HCT116 (cell line): ENCODE measurements around the gene GOLGA2. TPM values are rescaled to one million over a fixed set of nuclear protein-coding genes. Genes with fewer than 3 reads are reported as not detected.

Experiments
- ATAC-seq: fragments of 200-7000 bp; cut with Tn5 transposase; 2 replicates; pipeline ENCODE4 v1.9.1; 2020; ENCODE audit warnings: mild to moderate bottlenecking, moderate library complexity
- BruUV-seq: library from RNA; stranded (reverse); fragments of 400-500 nt; replicated peaks from 2 replicates; lab custom pipeline; 2021; lab: Mats Ljungman, UMichigan
- CTCF ChIA-PET: fragments of 300-600 bp; sonication (Branson Sonifier 250); formaldehyde crosslinking; loops from one replicate; lab custom pipeline; 2021; ENCODE audit warnings: antibody characterized with exemption; lab: Charles Lee
- POLR2A ChIA-PET: fragments of 300-600, 350-600 bp; sonication (Branson Sonifier 250); formaldehyde crosslinking; loops from one replicate; lab custom pipeline; 2021; ENCODE audit warnings: antibody characterized with exemption; lab: Charles Lee
- RAD21 ChIA-PET, 2 experiments: fragments of 300-600 bp; sonication (Branson Sonifier 250); formaldehyde crosslinking; loops; one replicate each; lab custom pipeline; 2023; ENCODE audit warnings: low total read pairs in 2 of 2; ENCODE audit not compliant: uncharacterized antibody in 2 of 2, unreplicated experiment in 2 of 2, low non-redundant PET in 1 of 2; lab: Charles Lee
- DNase-seq: peaks from one replicate; pipeline ENCODE4 v3.0.0-alpha.2; 2010; ENCODE audit warnings: low read depth, low spot score
- H2AFZ ChIP-seq: fragments of 200-600 bp; shearing (Covaris generic), sonication (generic); 2 replicates; pipeline ENCODE4 v1.6.1; 2017; ENCODE audit warnings: low read depth, mixed run types, mixed read lengths, antibody characterized with exemption, low read length; ENCODE audit not compliant: poor library complexity, severe bottlenecking
- H3K27ac ChIP-seq: 2 replicates; pipeline ENCODE4 v1.5.1; 2012; ENCODE audit warnings: low read depth, low read length
- H3K27me3 ChIP-seq: fragments of 200-600 bp; sonication (generic); 2 replicates; pipeline ENCODE4 v1.6.1; 2016; ENCODE audit warnings: mixed run types, low read length, mixed read lengths; ENCODE audit not compliant: insufficient read depth
- H3K36me3 ChIP-seq, 2 experiments: fragments of 200-500 bp in 1 of 2; fragments of 200-600 bp in 1 of 2; sonication (Bioruptor generic) in 1 of 2; sonication (generic) in 1 of 2; 2 replicates each; pipeline versions ENCODE4 v1.5.1 to v1.6.1; 2014 to 2016; ENCODE audit warnings: low read length in 2 of 2, inconsistent platforms in 1 of 2, mixed read lengths in 1 of 2, mixed run types in 1 of 2; ENCODE audit not compliant: insufficient read depth in 2 of 2, control insufficient read depth in 1 of 2
- H3K4me1 ChIP-seq, 2 experiments: fragments of 200-600 bp in 1 of 2; sonication (generic) in 1 of 2; 2 replicates each; pipeline versions ENCODE4 v1.5.1 to v1.6.1; 2012 to 2017; ENCODE audit warnings: low read length in 2 of 2, inconsistent platforms in 1 of 2, mild to moderate bottlenecking in 1 of 2, mixed read lengths in 1 of 2, mixed run types in 1 of 2, moderate library complexity in 1 of 2; ENCODE audit not compliant: insufficient read depth in 2 of 2, control insufficient read depth in 1 of 2
- H3K4me2 ChIP-seq: fragments of 200-600 bp; sonication (generic); 2 replicates; pipeline ENCODE4 v1.6.1; 2017; ENCODE audit warnings: mixed run types, low read length, mixed read lengths
- H3K4me3 ChIP-seq, 2 experiments: fragments of 200-600 bp in 1 of 2; sonication (generic) in 1 of 2; replicated peaks in 1 of 2; 2 replicates each; pipeline ENCODE4 v1.5.1; 2011 to 2016; ENCODE audit warnings: low read length in 2 of 2, control low read depth in 1 of 2, low read depth in 1 of 2, mild to moderate bottlenecking in 1 of 2, mixed read lengths in 1 of 2, mixed run types in 1 of 2
- H3K79me2 ChIP-seq: fragments of 200-600 bp; sonication (generic); 2 replicates; pipeline ENCODE4 v1.6.1; 2017; ENCODE audit warnings: mild to moderate bottlenecking, mixed run types, low read length, moderate library complexity, mixed read lengths; ENCODE audit not compliant: insufficient read depth
- H3K9ac ChIP-seq: fragments of 200-600 bp; sonication (generic); 2 replicates; pipeline ENCODE4 v1.6.1; 2016; ENCODE audit warnings: low read length, mixed read lengths
- H3K9me2 ChIP-seq: fragments of 200-600 bp; sonication (generic), shearing (Covaris generic); 2 replicates; pipeline ENCODE4 v1.6.1; 2017; ENCODE audit warnings: mixed run types, mild to moderate bottlenecking, moderate library complexity; ENCODE audit not compliant: insufficient read depth
- H3K9me3 ChIP-seq, 2 experiments: fragments of 200-500 bp in 1 of 2; fragments of 200-600 bp in 1 of 2; sonication (Bioruptor generic) in 1 of 2; sonication (generic) in 1 of 2; 2 replicates each; pipeline ENCODE4 v1.6.1; 2014 to 2017; ENCODE audit warnings: low read length in 2 of 2, mixed read lengths in 2 of 2, inconsistent platforms in 1 of 2, low read depth in 1 of 2, mild to moderate bottlenecking in 1 of 2, mixed run types in 1 of 2, moderate library complexity in 1 of 2; ENCODE audit not compliant: control insufficient read depth in 1 of 2, insufficient read depth in 1 of 2
- H4K20me1 ChIP-seq: fragments of 200-600 bp; sonication (generic), shearing (Covaris generic); 2 replicates; pipeline ENCODE4 v1.6.1; 2017; ENCODE audit warnings: mixed run types, mild to moderate bottlenecking, moderate library complexity; ENCODE audit not compliant: insufficient read depth
- EGR1 ChIP-seq: IDR thresholded peaks from 2 replicates; pipeline ENCODE4 v1.6.1; 2012; ENCODE audit warnings: low read depth
- ELF1 ChIP-seq: IDR thresholded peaks from 2 replicates; pipeline ENCODE4 v1.6.1; 2012; ENCODE audit warnings: low read depth, borderline replicate concordance
- REST ChIP-seq: IDR thresholded peaks from 2 replicates; pipeline ENCODE4 v1.6.1; 2012; ENCODE audit warnings: low read depth
- YY1 ChIP-seq: IDR thresholded peaks from 2 replicates; pipeline ENCODE4 v1.6.1; 2011; ENCODE audit warnings: low read length, low read depth, moderate library complexity, mild to moderate bottlenecking; ENCODE audit not compliant: insufficient replicate concordance; ENCODE audit errors: extremely low read depth
- ZFX ChIP-seq: fragments of 450-650 bp; IDR thresholded peaks from 2 replicates; pipeline ENCODE4 v1.6.1; 2017
- intact Hi-C: fragments of 100-400 bp; cut with micrococcal nuclease; formaldehyde crosslinking; loops from 2 replicates; pipeline ENCODE4 v1.10.0; 2022
- total RNA-seq: library from RNA; stranded (reverse); gene quantifications from one replicate; pipeline ENCODE4 v1.2.1, GENCODE V29; 2021; ENCODE audit not compliant: unreplicated experiment

GOLGA2 gene
- total RNA-seq, 1 experiment from 2014 or later, result 67.0 TPM

GRCh38 chr9:128211981-128212281 is 63.9 kb downstream of the GOLGA2 start:
- ChIA-PET CTCF (no interaction called here), RAD21 (no interaction called here), POLR2A (no interaction called here)
- intact Hi-C loops, result no loop called here
- H2AFZ ChIP-seq, result no peak overlapping the region
- no TSS peak for BruUV-seq
- peak overlapping the region; percentile 19; the same call in 1 of the 2 replicates for H3K4me2 ChIP-seq
- DNase-seq, result no peak
- ATAC-seq, result no peak
- H3K9ac ChIP-seq, result 0 out of 2 replicates have a peak overlapping the region, but pooled peaks have one; percentile 2
- H4K20me1 ChIP-seq, result no peaks in the 10 kb centered on the region
- no peaks in the 10 kb centered on the region for H3K9me3 ChIP-seq
- no peaks in the 10 kb centered on the region for H3K9me2 ChIP-seq
- no peaks in the 10 kb centered on the region for H3K79me2 ChIP-seq
- H3K27ac ChIP-seq, result no peak overlapping the region
- peaks cover 9 to 38% of the 10 kb centered on the region in 2 experiments for H3K4me1 ChIP-seq
- H3K27me3 ChIP-seq, result no peaks in the 10 kb centered on the region
- H3K4me3 ChIP-seq, result no peak overlapping the region
- TF ChIP-seq REST, result no peak
- no peak for TF ChIP-seq YY1
- no peak for TF ChIP-seq EGR1
- no peak for TF ChIP-seq ZFX
- no peak for TF ChIP-seq ELF1
- no peaks in the 10 kb centered on the region for H3K36me3 ChIP-seq
